ENCODE results near the gene TKTL1. TPM values are rescaled to one million over a fixed set of nuclear protein-coding genes. Genes with fewer than 3 reads are reported as not detected.
"Not testable (repeated sequence)": the region's sequence is repeated elsewhere in the genome, so short reads cannot be mapped to it uniquely, and the experiment has no call there.

Gene TKTL1
- total RNA-seq, 1 donor, result 4.1 TPM

DNA sequence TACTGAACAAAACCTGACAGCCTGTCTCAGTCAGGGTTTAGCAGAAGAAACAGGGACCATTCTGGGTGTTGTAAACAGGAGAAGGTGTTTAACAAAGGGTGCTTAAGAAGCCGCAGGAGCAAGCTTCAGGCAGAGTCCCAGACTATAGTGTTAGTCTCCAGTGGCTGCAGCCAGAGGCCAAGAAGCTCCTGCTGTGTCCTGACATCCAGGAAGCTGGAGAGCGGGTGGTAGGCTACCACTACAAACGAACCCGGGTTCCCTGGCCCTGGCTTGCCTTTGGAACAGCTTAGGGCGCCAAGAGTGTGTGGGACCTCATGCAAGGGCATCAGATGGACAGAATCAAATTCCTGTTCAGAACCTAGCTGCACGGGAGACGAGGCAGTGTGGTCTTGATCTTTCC, 27.9 kb downstream of the TKTL1 start:
- Histone ChIP-seq H3K4me3 (ENCODE audit: low read length) (no peak overlapping the region), H3K9me3 (ENCODE audit: low read depth, low read length) (no peaks in the 10 kb centered on the region), H3K27me3 (ENCODE audit: insufficient read depth, low read length) (no peaks in the 10 kb centered on the region), H3K4me1 (ENCODE audit: insufficient read depth, low read length) (peaks cover 26% of the 10 kb centered on the region)

DNA sequence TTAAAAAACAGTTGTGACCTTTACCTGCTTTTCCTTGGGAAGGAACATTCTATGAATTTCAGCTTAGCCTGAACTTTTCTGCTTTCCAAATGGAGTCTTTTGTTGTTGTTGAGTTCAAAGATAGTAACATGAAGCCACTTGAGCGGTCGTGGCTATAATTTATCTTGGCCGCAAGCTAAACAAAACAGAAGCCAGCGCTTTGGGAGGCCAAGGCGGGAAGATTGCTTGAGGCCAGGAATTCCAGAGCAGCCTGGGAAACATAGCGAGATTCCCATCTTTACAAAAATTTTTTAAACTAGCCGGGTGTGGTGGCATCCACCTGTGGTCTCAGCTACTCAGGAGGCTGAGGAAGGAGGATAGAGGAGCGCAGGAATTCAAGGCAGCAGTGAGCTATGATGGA, 29.9 kb downstream of the TKTL1 start:
- Histone ChIP-seq H3K4me1 (ENCODE audit: insufficient read depth, low read length) (peaks cover 26% of the 10 kb centered on the region), H3K27me3 (ENCODE audit: insufficient read depth, low read length) (no peaks in the 10 kb centered on the region), H3K4me3 (ENCODE audit: low read length) (no peak overlapping the region), H3K9me3 (ENCODE audit: low read depth, low read length) (no peaks in the 10 kb centered on the region)

DNA sequence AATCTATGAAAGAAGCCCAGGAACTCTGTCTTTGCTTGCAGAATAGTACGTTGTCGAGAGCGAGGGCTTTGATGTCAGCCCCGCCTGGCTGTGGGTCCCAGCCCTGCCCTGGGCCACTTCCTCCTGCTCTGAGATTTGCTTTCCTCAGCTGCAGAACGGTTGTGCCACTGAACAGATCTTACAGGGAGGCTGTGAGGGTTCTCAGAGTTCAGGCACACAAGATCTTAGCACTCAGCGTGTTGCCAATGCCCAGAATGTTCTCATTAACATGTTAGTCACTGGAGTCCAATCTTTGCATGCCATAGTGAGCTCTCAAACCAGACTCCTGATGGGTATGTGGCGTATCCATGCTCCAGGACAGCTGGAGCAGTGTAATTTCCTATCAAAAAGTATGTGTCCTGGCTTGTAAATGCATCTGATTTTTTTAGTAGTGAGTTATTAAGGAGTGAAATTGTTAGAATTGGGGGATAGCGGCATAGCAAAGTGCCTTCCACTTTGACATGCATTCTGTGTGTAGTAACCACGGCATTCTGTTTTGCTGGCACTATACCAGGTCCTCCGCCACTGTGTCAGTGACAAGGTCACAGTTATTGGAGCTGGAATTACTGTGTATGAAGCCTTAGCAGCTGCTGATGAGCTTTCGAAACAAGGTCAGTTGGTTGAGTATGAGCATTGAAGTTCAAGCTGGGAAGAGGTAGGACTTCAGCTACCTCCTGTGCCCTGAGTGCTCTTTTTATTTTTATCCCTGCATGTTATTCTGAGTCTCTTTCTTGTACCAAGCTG, 31.6 kb downstream of the TKTL1 start:
- H3K4me3 ChIP-seq (ENCODE audit: low read length), result no peak overlapping the region
- peaks cover 26% of the 10 kb centered on the region for H3K4me1 ChIP-seq (ENCODE audit: insufficient read depth, low read length)
- H3K9me3 ChIP-seq (ENCODE audit: low read depth, low read length), result no peaks in the 10 kb centered on the region
- H3K27me3 ChIP-seq (ENCODE audit: insufficient read depth, low read length), result no peaks in the 10 kb centered on the region

DNA sequence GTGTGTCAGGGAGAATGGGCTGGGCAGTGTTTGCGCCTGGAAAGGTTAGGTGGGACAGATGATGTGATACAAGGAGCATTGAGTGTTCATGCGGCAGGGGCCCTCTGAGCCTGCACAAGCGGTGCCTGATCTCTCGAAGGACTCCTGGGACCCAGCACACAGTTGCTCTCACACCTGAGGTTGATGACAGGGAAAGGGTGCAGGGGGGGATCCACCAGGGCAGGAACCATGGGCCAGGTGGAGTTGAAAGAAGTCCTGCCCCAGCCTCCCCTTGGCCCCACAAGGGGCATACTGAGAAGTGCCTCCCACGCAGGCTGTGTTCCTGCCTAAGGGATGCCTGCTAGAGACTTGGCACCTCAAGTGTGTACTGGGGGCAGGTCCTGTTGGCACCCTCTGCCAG, 33.1 kb downstream of the TKTL1 start:
- no peaks in the 10 kb centered on the region for H3K9me3 ChIP-seq (ENCODE audit: low read depth, low read length)
- H3K4me3 ChIP-seq (ENCODE audit: low read length), result no peak overlapping the region
- H3K27me3 ChIP-seq (ENCODE audit: insufficient read depth, low read length), result no peaks in the 10 kb centered on the region
- H3K4me1 ChIP-seq (ENCODE audit: insufficient read depth, low read length), result peaks cover 33% of the 10 kb centered on the region

DNA sequence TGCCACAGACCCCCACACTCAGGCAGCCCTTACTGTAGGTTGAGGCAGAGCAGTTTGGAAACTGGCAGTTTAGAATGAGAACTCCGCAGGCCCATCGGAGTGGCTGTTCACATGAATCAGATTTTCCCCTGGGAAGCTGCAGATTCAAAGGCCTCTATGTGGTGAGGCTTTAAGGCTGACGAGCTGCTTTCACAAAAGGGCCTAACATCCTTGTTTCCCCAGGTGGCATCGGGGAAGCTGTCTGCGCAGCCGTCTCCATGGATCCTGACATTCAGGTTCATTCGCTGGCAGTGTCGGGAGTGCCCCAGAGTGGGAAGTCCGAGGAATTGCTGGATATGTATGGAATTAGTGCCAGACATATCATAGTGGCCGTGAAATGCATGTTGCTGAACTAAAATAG, 33.7 kb downstream of the TKTL1 start:
- H3K9me3 ChIP-seq (ENCODE audit: low read depth, low read length), result no peaks in the 10 kb centered on the region
- H3K27me3 ChIP-seq (ENCODE audit: insufficient read depth, low read length), result no peaks in the 10 kb centered on the region
- H3K4me1 ChIP-seq (ENCODE audit: insufficient read depth, low read length), result peaks cover 39% of the 10 kb centered on the region
- H3K4me3 ChIP-seq (ENCODE audit: low read length), result no peak overlapping the region

DNA sequence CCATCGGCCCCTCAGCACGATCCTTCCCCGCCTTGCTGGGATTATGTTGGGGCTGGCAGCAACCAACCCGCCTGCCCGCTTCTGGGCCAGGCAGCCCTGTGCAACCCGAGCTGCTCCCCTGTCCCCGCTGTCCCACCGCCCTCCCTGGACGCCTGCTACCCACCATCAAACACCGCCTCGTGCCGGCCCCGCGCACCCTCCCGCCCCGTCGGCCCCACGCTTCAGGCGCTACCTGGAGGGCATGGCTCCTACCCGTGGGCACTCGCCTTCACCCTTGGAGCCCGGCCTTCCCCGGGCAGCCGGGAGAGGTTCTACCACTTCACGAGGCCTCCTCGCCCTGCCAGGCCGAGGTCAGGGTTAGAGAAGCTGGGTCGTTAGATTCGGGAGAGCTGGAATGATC, 37.0 kb downstream of the TKTL1 start:
- H3K4me3 ChIP-seq (ENCODE audit: low read length), result no peak overlapping the region
- H3K9me3 ChIP-seq (ENCODE audit: low read depth, low read length), result no peaks in the 10 kb centered on the region

DNA sequence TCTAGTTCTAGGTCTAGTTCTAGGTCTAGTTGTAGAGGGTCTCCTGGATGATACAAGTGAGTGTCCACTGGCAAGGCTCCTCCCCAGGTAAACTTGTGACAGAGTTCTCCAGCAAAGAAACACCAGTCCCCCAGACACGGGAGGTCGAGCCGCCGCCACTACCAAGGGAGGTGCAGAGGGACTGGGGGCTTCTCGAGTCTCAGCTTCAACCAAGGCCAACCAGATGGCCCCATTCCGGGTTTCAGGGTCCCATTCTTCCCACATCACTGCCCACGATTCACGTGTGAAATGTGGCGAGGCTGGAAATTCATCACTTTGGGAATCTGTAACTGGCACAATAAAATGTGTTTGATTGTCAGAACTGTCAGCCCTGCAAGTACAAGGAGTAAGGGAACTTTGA, 37.5 kb downstream of the TKTL1 start:
- Histone ChIP-seq H3K9me3 (ENCODE audit: low read depth, low read length) (no peaks in the 10 kb centered on the region), H3K27me3 (ENCODE audit: insufficient read depth, low read length) (no peaks in the 10 kb centered on the region), H3K4me3 (ENCODE audit: low read length) (no peak overlapping the region), H3K4me1 (ENCODE audit: insufficient read depth, low read length) (peaks cover 22% of the 10 kb centered on the region)

More for the DNA sequence above, 37.0 kb downstream of the TKTL1 start:
- Histone ChIP-seq H3K4me1 (ENCODE audit: insufficient read depth, low read length) (peaks cover 28% of the 10 kb centered on the region), H3K27me3 (ENCODE audit: insufficient read depth, low read length) (no peaks in the 10 kb centered on the region)

DNA sequence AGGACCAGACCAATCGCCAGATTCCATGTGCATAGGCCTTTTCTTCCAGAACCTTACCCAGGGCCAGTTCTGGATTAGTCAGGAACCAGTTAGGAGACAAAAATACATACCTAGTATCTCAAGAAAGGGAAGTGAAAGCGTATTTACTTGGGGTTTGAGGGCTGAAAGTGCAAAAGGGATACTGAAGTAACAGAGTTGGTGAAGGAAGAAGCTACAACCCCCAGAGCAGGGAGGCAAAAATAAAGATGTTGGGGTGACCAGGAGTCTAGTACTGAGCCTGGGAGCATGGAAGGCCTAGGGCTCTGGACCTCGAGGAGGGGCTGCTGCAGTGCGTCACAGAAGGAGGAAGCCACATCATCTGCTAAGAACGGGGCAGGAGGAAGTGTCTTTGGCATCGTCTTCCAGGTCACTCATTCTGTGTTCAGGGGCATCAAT, 38.3 kb downstream of the TKTL1 start:
- Histone ChIP-seq H3K4me3 (ENCODE audit: low read length) (no peak overlapping the region), H3K27me3 (ENCODE audit: insufficient read depth, low read length) (no peaks in the 10 kb centered on the region), H3K9me3 (ENCODE audit: low read depth, low read length) (no peaks in the 10 kb centered on the region), H3K4me1 (ENCODE audit: insufficient read depth, low read length) (peaks cover 22% of the 10 kb centered on the region)

DNA sequence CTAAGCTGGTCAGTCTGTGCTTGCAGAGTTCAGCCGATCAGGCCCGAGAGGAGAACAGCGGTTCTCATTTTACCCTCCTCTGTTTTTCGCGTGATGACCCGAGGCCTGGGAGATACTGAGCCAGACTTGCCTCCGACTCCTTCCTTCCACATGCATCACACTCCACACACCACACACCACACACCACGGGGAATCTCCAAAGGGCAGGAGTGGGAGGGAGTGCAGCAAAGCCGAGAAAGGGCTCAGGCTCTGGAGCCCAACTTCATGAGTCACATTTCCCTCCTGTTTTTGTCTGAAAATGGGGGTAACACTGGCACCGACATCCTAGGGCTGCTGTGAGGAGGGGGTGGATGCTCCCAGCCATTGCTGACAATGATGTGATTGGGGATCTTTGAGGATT, 38.9 kb downstream of the TKTL1 start:
- Histone ChIP-seq H3K9me3 (ENCODE audit: low read depth, low read length) (no peaks in the 10 kb centered on the region), H3K27me3 (ENCODE audit: insufficient read depth, low read length) (no peaks in the 10 kb centered on the region), H3K4me1 (ENCODE audit: insufficient read depth, low read length) (peaks cover 22% of the 10 kb centered on the region), H3K4me3 (ENCODE audit: low read length) (no peak overlapping the region)

DNA sequence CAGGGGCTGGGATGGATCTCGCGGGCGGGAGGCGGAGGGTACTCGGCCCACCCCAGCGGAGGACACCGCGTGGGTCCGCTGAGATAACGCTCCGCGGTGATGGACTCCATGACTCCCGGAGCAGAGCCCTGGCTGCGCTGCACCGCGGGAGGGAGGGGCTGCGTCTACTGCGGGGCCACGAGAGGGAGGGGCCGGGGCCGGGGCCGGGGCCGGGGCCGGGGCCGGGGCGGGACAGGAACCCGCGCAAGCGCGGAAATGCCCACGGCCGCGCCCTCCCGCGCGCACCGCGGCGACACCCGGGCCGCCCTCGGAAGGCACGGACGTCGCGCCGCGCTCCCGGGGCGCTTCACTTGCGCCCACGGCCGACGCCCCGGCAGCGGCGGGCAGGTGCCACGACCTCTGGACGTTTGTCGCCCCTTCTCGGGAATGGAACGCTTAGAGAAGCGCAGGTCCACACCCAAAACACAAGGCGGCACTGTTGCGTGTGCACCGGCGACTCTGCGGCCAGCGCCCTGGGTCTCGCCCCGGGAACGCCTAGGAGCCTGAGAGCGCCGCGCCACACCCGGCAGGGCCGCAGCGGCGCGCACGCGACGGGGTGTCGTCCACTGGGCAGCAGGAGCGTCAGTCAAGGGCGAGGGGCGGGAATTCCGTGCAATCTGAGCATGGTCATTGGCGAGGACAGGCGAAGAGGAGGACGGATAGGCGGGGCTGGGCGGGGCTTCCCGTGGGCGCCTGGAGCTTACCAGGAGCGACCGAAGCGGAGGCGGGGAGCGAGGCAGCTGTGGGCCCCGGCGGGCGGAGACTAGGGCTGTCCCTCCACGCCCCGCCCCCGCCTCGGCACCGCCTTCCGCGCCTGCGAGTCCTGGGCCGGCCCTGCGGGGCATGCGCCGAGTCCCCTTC, 46.1 kb downstream of the TKTL1 start:
- H3K4me3 ChIP-seq (ENCODE audit: low read length); H3K27me3 ChIP-seq (ENCODE audit: insufficient read depth, low read length); H3K4me1 ChIP-seq (ENCODE audit: insufficient read depth, low read length); H3K9me3 ChIP-seq (ENCODE audit: low read depth, low read length): not testable (repeated sequence)

DNA sequence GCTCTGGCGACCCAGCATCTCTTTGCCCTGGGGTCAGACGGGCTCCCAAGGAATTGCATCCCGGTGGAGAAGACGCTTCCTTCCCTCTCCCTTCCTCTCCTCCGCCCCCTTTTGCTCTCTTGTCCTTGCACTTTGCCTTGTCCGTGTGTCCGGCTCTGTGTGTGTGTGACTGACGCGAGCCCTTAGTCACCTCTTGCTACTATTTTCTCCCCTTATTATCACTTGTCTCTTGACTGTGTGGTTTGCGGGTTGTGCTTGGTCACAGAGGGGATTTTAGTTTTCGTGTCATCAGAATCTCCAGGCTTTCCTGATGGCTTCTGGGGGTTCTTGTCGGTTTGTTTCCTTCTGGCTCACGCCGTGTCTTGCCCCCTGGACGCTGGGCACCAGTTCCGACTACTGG, 47.5 kb downstream of the TKTL1 start:
- not testable (repeated sequence) for H3K4me3 ChIP-seq (ENCODE audit: low read length); H3K4me1 ChIP-seq (ENCODE audit: insufficient read depth, low read length); H3K27me3 ChIP-seq (ENCODE audit: insufficient read depth, low read length); H3K9me3 ChIP-seq (ENCODE audit: low read depth, low read length)

DNA sequence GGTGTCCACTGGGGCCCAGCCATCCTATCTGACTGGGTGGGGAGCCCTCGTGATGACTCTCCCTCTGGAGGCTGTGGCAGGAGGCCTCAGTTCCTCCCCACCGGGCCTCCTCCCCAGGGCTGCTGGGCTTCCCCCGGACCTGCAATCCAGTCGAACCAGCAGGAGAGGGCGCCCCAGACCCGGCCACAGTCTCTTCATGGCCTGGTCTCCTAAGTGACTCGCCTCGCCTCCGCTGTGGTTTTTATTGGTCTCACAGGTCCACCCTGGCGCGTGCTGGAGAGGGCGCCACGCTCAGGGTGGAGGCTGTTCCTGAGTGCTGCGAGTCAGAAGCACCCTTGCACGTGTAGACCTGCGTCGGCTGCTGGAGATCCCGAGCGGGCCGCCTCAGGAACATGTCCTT, 48.0 kb downstream of the TKTL1 start:
- H3K4me1 ChIP-seq (ENCODE audit: insufficient read depth, low read length), result peaks cover 15% of the 10 kb centered on the region
- H3K9me3 ChIP-seq (ENCODE audit: low read depth, low read length); H3K27me3 ChIP-seq (ENCODE audit: insufficient read depth, low read length); H3K4me3 ChIP-seq (ENCODE audit: low read length): not testable (repeated sequence)

DNA sequence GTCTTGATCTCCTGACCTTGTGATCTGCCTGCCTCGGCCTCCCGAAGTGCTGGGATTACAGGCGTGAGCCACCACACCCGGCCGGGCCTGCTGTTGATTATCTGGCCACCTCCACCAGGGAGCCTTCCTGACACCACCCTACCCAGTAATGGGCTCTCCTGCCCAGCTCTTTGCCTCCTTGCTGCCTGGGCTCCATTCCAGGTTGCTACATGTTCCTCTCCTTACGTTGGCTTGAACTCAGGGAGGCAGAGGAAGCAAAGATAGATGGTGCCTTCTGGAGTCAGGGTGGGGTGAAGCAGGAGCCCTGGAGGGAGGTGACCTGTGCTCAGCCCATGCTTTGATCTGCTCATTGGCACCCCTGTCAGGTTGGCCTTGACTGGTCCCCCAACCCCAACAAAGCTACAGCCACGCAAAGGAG, 52.5 kb downstream of the TKTL1 start:
- Histone ChIP-seq H3K9me3 (ENCODE audit: low read depth, low read length) (no peaks in the 10 kb centered on the region), H3K27me3 (ENCODE audit: insufficient read depth, low read length) (no peaks in the 10 kb centered on the region), H3K4me1 (ENCODE audit: insufficient read depth, low read length) (peaks cover 60% of the 10 kb centered on the region), H3K4me3 (ENCODE audit: low read length) (no peak overlapping the region)

DNA sequence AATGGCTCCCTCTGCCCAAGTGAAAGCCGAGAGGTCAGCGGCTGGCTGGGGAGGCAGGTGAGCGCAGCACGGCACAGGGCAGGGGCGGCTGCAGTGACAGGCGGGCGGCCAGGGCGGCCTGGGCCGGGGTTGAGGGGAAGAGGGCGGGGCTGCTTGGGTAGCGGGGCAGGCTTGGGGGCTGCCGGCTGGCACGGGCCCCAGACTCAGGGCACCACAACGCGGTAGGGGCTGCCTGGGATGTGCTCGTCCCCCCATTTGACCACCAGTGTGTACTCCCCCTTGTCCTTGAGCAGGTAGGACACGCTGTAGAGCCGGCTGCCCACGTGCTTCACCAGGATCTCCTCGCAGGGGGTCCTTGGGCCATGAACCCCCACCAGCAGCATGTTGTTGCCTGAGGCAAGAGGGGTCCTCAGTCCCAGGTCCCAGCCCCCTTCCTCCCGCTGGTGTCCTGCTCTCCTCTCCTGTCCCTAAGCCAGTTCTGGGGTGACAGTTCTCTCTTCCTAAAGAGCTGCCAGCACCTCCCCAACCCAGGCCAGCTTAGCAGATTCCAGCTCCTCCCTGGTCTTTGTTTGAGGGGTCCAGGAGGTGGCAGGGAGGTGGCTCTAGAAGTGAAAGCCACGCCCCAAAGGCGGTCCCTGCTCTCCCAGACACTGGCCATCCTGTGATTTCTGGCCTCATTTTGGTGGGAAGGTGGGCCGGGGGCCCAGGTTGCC, 53.2 kb downstream of the TKTL1 start:
- Histone ChIP-seq H3K4me3 (ENCODE audit: low read length) (no peak overlapping the region), H3K9me3 (ENCODE audit: low read depth, low read length) (no peaks in the 10 kb centered on the region), H3K27me3 (ENCODE audit: insufficient read depth, low read length) (no peaks in the 10 kb centered on the region), H3K4me1 (ENCODE audit: insufficient read depth, low read length) (peaks cover 67% of the 10 kb centered on the region)

DNA sequence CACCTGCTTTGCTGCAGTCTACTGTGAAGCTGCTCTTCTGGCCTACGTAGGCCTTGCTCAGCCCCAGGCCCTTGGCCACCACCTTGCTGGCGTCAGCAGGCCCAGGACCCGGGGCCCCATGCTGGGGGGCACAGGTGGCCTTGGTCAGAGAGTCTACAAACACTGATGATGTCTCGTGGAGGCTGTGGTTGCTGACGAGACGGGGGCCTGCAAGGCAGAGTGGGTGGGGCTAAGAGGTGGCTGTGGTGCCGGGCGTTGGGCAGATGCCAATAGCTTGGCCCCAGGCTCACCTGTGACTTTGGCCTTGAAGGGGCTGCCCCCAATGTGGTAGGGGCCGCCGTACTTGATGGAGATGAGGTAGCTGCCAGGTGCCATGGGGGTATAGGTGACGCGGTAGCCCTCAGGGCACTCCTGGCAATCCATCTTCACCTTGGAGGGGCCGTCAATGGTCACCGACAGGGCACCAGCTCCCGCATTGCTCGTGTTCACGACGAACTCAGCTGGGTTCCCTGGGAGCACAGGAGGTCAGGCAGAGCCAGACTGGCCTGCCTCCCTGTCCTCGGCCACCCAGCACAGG, 53.9 kb downstream of the TKTL1 start:
- no peak overlapping the region for H3K4me3 ChIP-seq (ENCODE audit: low read length)
- H3K4me1 ChIP-seq (ENCODE audit: insufficient read depth, low read length), result peaks cover 73% of the 10 kb centered on the region
- H3K27me3 ChIP-seq (ENCODE audit: insufficient read depth, low read length), result no peaks in the 10 kb centered on the region
- H3K9me3 ChIP-seq (ENCODE audit: low read depth, low read length), result no peaks in the 10 kb centered on the region
